GM18861 (cell line): Measurements from ENCODE around the gene PPARD.
"Not testable (repeated sequence)": the region's sequence is repeated elsewhere in the genome, so short reads cannot be mapped to it uniquely, and the experiment has no call there.

ENCODE experiments used
- ATAC-seq: cut with Tn5 transposase; IDR thresholded peaks from one replicate; pipeline ENCODE4 v1.9.1; 2021; ENCODE audit not compliant: unreplicated experiment

The PPARD gene

DNA sequence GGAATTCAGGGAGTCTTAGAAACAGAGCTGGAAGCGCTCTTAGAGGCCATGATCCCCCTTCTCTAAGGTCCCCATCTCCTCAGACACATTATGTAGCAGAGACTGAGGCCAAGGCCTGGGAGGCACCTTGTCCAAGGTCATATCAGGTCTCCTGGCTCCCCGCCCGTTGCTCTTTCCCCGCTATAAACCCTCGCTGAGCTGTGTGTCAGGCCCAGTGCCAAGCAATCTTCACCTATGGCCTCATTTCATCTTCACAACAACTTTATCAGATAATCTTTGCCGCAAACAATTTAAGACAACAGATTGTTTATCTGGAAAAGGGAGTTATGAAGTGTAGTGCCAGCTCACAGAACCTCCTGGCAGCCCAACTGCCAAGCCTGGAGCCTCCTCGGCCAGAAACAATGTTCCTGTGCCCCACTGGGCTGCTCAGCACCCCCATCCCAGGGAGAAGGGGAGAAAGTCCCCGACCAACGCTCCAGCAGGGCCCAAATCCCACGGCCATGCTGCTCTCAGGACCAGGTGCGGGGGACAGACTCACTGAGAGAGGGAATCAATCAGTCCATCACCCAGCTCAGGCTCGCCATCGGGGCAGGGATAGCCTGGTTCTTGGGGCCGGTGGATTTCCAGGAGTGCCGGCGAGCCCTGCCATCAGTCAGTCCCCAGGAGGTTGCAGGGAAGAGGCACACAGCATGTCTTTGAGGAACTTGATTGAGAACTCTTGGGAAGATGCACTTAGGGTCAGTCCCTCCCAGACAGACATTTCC is 92.9 kb downstream of the PPARD start:
- ATAC-seq, result no peak

GRCh38 chr6:35436071-35436857 is 93.9 kb downstream of the PPARD start:
- no peak for ATAC-seq

DNA sequence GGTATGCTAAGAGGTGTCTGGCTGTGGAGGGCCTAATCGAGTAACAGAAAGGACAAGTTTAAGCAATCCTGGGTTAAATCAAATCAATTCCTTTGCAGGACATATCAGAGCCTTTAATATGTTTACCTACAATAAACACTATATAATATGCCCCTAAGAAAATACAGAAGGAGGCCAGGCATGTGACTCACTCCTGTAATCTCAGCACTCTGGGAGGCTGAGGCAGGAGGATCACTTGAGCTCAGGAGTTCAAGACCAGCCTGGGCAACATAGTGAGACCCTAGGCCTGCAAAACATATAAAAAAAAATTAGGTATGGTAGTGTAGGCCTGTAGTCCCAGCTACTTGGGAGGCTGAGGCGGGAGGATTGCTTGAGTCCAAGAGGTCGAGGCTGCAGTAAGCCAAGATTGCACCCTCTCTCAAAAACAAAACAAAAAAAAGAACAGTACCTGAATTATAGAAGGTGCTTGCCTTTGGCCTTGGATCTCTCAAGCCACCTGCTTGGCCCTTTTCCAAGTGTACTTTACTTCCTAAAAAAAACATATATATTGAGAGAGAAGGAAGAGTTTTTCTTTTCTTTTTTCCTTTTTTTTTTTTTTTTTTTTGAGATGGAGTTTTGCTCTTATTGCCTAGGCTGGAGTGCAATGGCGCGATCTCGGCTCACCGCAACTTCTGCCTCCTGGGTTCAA is 96.2 kb downstream of the PPARD start:
- ATAC-seq, result not testable (repeated sequence)

DNA sequence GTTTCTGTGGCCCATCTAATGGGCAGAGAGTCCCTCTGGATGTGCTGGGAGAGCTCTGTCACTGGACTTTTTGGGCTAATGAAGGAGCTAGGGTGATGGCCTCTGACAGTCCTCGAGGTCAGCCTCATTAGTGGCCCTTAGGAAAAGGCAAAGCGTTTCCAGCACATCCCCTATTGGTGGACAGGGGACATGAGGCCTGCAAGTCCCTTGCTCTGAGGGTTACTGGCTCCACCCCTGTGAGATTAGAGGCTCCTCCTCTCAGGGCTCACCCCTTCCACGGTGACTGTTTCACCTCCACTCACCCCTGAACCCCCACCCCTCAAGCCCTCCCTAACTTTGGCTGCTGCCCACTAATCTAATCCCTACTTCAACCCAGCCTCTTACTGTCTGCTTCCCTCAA is 97.0 kb downstream of the PPARD start:
- ATAC-seq, result no peak

GRCh38 chr6:35441205-35441604 is 98.8 kb downstream of the PPARD start:
- no peak for ATAC-seq

GRCh38 chr6:35441642-35442041 is 99.3 kb downstream of the PPARD start:
- ATAC-seq, result no peak

- no peak for ATAC-seq
Observed at GRCh38 chr6:35442693-35443092, 100.3 kb downstream of the PPARD start.

DNA sequence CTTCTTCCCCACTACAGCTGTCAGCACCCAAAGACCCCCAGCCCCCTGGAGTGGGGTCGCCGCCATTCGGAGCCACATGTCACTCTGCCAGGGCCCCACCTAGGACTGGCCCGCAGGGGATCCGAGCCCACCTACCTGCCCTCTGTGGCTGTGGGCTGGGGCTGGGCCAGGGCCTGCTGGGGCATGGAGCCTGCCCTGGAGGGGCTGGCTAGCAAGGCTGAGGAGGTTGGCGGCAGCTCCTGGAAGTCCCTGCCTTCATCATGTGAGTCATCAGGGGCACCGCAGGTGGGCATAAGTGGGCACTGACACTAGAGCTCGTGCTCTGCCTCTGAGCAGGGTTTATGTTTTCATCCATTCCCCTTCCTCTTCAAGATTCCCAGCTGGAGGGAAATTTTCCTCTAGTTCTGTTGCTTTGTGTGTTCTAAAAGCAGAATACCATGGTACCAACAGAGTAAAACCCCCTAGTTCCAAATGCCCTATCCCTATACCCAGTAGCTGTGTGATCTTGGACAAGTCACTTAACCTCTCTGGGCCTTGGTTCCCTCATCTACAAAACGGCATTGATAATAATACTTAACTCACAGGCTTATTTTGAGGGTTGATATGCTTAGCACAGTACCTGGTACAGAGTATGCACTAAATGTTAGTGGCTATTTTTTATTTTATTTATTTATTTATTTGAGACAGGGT is 101.1 kb downstream of the PPARD start:
- ATAC-seq, result no peak

- no peak for ATAC-seq
Observed at GRCh38 chr6:35445691-35446090, 103.3 kb downstream of the PPARD start.

- ATAC-seq, result no peak
Observed at GRCh38 chr6:35448191-35448590, 105.8 kb downstream of the PPARD start.

DNA sequence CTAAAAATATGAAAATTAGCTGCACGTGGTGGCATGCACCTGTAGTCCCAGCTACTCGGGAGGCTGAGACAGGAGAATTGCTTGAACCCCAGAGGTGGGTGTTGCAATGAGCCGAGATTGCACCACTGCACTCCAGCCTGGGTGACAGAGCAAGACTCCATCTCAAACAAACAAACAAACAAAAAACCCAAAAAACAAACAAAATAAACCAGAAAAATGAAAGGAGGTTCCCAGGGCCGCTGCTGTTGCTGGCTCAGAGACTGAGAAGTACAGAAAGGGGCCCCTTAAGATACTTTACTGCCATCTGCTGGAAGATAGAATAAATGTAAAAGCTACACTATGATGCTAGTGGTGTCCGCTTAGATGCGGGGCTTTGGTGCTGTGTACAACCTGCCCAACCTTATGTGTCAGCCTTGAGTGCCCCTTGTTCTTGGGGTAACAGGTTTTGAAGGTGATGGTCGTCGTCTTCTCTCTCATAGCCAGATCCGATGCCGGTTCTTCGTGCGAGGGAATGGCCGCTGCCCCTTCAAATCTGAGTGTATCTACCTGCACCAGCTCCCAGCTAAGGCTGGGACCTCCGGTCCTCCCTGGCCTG is 107.0 kb downstream of the PPARD start:
- ATAC-seq, result peak; percentile 52

- ATAC-seq, result no peak
Observed at GRCh38 chr6:35451354-35452182, 109.2 kb downstream of the PPARD start.

GRCh38 chr6:35452183-35453090 is 110.1 kb downstream of the PPARD start, which contains the start of gene FANCE:
FANCE (plus strand) TSS chr6:35452338; CDS start chr6:35452546, 208 bp downstream.
- ATAC-seq, result peak; percentile 76

- no peak for ATAC-seq
Observed at GRCh38 chr6:35453236-35453635, 110.9 kb downstream of the PPARD start.

GRCh38 chr6:35454391-35455110 is 112.2 kb downstream of the PPARD start:
- ATAC-seq, result no peak

- ATAC-seq, result no peak
Observed at GRCh38 chr6:35457907-35458306, 115.5 kb downstream of the PPARD start.

- ATAC-seq, result no peak
Observed at GRCh38 chr6:35461270-35461669, 118.9 kb downstream of the PPARD start.

DNA sequence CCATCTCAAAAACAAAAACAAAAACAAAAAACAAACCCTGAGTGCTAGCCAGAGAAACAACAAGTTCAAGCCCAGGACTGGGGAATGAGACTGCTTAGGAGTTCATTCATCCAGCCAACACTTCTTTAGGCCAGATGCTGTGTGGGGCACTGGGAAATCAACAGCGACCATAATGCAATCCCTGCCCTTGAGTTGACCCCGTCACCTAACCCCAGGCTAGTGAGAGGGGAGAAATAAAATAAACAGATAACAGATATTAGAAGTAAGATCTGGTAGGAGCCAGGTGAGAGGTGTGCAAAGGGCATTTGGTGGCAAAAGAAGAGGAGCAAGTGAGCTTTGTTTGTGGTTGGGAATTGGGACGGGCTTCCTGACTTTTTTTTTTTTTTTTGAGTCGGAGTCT is 120.9 kb downstream of the PPARD start:
- ATAC-seq, result no peak
